Stimulated activated CD8-positive, alpha-beta memory T cell treated with anti-CD3 and anti-CD28 coated beads, Interleukin-12 subunit alpha, Interleukin-12 subunit beta, amount 100 ng/mL, for 24 hours (primary cell): ENCODE results near the gene PRKG1.

Source experiments
- DNase-seq: peaks from one replicate; pipeline ENCODE4 v3.0.0-alpha.2; 2020; ENCODE audit errors: extremely low read depth

PRKG1 gene

DNA sequence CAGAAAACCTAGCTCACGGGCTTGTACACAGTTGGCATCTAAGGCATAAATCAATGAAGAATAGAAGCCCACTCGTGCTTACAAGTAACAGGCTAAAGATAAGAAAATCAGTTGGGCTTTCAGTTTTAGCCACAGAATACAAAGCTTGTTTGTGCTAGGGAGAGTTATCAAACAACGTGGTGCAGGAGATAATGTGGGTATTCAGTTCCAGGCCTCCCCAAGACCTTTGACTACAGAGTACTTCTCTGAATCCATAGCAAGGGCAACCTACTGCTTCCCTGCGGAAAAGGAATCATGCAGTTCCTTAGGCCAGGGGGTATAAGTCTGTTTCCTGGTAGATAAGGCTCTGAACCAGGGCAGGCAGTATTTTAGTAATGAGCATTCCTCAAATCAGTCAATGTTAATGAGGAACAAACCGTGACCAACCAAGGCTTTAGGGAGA lies 844.6 kb downstream of the PRKG1 start:
- no peak for DNase-seq

DNA sequence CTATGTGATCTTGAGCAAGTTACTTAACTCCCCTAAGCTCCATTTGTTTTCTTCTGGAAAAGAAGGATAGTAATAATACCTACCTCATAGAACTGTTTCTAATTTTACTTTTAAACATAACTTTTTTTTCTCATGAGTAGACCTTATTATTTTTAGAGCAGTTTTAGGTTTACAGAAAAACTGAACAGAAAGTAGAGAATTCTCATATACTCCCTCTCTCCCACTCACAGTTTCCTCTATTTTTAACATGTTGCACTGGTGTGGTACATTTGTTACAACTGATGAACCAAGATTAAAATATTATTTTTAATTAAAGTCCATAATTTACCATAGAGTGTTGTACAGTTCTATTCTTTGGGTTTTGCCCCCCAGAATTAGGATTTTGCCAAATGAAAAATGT lies 846.4 kb downstream of the PRKG1 start:
- no peak for DNase-seq

DNA sequence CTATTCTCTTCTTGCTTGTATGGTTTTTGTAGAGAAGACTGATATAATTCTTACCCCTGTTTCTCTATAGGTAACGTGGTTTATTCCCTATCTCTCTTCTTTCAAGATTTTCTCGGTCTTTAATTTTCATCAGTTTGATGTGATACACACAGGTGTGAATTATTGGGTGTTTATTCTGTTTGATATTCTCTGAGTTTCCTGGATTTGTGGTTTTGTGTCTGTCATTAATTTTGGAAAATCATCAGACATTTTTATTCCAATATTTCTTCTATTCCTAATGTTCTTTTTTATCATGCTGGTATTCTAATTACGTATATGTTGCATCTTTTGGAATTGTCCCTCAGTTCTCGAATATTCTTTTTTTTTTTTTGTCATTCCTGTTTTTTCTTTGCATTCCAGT lies 850.1 kb downstream of the PRKG1 start:
- no peak for DNase-seq

DNA sequence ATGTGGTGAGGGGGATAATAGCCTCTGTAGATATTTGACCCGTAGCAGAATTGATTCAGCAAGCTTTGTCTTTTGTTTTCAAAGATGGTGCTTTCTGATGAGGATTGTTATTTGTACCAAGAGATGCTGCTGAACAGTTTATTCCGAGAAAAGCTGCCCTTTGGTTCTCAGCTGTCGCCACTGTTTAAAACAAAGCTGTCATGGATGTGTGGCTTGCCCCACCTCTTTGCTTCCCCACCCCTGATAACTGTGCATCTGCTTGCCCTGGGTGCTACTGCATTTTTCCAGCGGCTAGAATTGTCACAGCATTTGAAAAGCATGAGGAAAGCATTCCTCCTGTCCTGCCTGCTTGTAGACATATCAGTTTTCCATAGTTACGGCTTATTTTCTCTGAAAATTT lies 852.0 kb downstream of the PRKG1 start:
- DNase-seq = no peak

DNA sequence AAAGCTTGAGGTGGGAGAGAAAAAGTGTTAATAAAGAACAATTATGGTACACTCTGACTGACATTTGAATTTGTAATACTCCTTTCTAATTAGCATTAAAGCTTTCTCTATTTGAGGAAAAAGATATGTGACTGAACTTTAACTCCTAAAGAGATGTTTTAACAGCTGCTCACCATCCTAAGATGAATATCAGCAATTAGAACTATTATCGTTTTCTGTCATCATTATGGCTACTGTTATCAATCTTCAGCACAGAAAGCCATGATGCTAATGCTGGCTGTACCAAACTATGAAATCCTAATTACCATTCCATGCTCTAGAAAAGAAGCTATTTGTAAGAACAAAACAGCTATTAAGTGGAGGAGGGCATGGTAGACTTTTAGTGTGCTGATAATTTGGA lies 853.9 kb downstream of the PRKG1 start:
- no peak for DNase-seq

DNA sequence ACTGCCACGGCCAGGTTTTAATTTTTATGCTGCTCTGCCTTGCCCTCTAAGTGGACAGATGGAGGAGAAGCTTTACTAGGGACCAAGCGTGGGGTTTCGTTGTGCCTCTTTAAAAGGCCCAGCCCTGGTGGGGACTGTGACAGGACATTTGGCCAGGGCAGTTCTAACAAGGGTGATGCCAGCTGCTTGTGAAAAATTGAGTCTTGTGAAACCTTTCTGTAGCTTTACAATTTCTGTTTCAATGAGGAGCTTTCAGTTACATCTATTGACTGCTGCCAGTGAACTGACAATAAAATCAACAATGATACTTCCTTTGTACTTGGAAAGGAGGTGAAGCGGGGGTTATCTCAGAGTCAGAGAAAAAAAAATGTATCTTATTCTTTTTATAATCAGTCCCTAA lies 858.2 kb downstream of the PRKG1 start:
- DNase-seq = no peak

DNA sequence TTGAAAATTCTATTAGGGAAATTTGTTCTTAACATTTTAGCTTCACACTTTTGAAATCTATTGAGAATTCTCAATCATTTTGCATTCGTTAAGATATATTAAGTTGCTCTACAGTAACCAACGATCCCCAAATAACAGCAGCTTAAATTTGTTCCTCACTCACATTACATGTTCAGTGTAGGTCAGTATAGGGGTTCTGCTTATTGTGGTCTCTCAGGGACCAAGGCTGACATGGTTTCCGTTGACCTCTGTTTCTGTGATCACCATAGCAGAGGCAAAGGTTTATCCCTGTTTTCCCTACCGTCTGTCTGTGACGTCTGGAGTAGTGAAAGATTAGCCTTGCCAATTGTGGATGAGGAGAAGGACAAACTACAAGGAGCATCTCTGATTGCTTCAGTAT lies 860.1 kb downstream of the PRKG1 start:
- DNase-seq = no peak

DNA sequence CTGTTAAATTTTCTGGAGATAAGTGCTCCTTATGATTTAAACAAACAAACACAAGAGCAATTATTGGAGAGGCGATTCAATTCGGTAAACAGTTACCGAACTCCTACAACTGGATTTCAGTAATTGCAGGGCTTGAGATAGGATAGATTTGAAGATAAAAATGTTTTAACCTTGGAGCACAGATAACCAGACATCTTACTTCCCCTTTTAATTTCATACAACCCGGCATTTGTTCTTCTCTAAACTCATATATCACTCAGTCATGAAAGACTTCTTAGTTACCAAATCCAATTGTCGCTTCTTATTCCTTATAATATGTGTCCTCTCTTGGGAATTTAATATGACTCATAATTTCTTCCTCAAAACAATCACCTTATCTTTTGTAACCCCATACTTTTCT lies 861.1 kb downstream of the PRKG1 start:
- no peak for DNase-seq

DNA sequence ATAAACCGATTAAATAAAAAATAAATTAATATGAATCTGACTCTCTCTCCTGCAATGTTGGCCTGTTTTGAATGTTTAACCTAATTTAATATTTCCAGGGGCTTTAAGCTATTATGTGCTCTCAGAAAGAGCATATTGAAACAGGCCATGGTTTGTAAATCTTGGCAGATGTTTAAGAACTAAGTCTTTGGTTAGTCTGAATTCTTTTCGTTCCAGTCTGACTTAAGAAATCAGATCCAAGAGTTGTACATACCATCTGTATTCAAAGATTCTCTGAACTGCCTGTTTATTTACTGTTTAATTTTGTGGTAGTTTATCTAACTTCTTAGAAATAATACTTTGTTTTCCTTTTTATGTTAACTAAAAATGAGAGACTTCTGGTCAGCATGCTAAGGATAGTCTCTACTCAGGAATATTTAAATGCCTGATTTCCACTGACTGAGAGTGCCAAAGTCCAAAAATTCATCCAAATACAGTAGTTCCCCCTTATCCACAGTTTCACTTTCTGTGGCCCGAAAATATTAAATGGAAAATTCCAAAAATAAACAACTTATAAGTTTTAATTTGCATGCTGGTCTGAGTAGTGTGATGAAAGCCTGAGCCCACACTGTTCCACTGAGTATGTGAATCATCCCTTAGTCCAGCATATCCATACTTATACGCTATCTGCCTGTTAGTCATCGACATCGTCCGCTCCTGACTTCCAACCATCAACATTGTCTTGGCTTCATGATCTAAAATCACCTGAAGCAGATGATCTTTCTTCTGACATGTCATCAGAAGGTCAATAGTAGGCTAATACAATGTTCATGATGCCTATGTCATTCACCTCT lies 863.2 kb downstream of the PRKG1 start:
- DNase-seq = no peak

DNA sequence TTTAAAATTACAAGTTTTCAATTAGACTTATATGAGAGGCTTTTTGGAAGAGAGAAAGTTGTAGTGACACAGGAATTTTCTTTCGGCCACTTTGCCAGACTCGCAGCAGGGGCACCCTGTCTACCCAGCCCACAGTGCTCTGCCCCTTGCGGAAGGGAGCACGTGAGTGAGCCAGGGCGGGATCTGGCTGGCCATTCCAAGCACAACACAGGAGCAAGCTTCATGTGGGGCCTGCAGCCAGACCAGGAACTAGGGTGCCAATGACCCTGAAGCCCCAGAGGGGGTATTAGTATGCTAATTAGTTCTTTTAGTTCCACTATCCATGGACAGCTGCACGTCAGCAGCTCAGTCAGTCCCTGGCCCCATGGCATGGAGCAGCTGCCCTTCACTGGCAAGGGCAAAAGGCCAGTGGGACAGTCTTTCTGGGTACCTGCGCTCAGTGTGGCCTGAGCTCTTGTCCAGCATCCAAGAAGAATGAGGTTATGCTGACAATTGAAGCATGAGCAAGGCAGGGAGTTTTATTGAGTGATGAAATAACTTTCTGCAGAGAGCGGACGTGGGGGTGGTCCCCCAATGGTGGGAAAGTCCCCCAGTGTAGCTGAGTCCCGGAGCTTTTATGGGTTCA lies 876.2 kb downstream of the PRKG1 start:
- no peak for DNase-seq

DNA sequence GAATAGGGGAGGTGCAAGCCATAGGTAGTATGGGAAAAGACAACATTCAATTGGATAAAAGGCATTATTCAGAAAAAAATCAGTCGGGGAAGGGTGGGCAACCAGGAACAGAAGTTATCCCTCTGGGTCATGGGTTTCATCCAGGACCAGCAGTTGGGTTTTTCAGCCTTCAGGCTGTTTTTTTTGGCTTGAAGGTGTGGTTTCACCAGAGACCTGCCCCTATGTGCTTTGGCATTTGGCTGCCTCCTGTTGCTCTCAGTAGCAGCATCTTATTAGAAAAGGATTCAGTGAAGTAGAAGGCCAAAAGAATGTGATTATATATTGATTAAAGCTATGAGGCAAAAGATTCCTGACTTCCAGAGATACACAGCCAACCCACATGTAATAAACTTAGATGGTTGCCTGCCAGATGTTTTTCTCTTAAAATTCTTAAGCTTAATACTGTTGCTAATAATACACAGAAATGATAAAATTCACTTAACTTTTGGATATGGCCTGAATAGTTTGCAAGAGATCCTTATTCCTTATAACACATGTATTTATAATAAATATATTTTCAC lies 876.8 kb downstream of the PRKG1 start:
- no peak for DNase-seq

DNA sequence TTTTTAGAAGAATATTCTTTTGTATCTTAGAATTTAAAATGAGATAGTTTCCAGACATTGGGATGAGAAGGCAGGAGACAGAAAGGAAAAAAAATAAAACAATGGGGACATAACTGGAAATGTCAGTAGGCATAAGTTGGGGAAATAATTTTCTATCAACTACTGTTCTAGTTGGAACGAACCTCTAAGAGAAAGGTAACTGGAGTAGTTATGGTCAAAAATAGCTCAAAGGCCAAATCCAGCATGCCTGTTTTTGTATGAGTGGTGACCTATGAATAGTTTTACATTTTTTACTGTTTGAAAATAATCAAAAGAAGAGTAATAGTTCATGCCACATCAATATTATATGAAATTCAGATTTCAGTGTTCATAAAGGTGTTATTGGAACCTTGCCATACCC lies 877.3 kb downstream of the PRKG1 start:
- DNase-seq = no peak

DNA sequence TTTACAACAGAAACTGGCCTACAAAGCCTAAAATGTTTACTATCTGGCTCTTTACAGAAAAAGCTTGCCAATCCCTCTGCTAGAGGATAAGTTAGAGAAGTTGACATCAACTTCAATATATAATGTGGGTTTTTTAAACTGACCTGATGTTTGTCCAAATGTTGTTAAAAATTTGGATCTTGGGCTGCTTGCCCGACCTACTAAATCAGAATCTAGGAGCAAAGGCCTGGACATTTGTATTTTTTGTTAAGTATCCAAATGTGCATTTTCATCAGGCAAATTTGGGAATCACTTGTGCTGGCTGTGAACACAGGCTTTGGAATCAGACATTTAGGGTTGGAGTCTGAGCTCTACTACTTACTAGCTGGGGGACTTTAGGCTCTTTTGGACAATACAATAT lies 877.8 kb downstream of the PRKG1 start:
- DNase-seq = no peak

DNA sequence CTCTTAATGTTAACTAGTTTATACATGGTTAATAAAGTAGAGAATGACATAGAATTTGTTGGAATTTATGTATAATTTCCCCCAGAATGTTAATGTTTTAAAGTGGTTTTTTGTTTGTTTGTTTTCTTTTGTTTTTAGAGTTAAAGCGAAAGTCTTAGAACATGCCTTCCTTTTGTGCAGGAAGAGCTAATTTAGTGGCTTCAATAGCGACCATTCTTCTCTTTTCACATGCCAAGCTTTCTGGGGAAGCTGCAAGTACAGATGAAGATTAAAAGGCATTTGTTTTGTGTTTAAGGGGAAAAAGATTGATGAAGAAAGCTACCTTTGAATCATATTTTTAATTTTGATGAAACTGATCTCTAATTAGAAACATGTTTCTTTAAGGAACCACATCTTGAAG lies 881.4 kb downstream of the PRKG1 start:
- DNase-seq = no peak

DNA sequence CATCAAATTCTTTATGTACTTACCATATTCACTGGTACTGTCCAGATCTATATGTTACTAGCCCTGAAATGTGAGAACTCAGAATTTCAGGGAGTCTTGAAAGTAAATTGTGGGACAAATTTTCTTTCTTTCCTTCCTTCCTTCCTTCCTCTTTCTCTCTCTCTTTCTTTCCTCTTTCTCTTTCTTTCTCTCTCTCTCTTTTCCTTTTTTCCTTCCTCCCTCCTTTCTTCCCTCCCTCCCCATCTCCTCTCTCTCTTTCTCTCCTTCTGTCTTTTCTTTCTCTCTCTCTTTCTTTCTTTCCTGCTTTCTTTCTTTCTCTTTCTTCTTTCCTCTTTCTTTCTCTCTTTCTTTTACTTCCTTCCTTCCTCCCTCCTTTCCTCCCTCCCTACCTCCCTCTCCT lies 882.5 kb downstream of the PRKG1 start:
- no peak for DNase-seq

DNA sequence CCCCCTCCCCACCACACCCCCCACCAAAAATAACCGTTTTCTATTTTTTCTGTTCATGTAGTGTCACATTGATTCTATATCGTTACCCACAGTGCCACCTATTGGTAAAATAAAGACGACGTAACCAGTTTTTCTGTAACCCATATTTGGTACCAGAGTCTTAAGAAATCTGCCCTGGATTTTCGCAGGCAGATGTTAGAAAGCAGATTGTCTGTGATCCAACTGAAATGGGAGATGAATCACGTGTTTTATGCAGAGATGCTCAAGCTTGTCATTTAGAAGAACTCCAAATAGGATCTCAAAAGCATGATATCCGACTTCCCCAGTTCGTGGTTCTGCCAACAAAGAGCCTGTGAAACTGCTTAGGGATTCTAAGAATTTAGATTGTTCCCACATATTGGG lies 886.2 kb downstream of the PRKG1 start:
- no peak for DNase-seq

DNA sequence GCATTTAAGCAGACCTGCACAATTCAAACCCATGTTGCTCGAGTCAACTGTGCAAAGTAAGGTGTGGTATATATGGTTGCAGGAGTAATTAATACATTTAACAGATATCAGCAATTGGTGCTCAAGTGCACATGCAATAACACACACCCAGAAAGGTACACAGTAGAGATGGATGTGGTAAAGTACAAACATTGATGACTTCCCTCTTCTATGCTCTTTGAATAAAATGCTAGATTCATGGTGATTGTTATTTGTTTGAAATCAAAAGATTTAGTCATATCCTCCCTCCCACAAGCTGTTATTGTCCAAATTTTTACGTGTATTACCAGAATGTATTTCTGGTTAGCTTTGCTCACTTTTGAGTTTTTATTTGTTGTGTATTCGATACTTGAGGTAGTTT lies 887.1 kb downstream of the PRKG1 start:
- no peak for DNase-seq

DNA sequence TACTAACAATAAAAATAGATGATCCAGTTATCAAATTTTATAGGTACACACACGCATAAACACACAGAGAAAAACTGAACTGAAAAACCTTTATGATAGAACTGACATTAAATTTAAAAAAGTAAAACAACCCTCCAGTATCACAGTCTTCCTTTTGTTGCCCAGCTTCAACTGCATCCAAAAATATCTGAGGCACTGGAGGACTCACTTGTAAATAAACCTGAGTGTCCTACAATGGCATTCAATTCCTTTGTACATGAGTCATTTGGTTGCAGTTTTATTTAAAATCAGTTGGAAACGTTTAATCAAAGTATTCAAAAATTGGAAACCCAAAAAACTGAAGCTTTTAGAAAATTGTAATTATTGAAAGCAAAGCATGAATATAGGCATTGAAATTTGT lies 890.3 kb downstream of the PRKG1 start:
- DNase-seq = no peak

DNA sequence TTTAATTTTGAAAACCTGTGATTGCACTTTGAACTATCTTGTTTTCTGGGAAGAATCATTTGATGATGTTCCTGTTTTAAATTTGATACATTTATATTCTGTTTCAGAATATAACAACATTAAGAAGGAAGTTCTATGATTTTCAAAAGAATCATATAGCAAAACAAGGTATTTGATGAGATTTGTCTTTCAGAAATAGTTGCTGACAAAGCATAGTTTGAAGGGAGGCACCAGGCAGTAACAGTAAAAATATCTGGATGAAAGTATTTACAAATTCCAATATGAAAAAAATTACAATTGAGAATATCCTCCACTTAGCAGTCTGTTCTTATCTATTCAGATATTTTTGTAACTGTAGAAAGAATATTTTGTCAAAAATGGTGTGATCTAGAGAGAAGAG lies 891.2 kb downstream of the PRKG1 start:
- no peak for DNase-seq

DNA sequence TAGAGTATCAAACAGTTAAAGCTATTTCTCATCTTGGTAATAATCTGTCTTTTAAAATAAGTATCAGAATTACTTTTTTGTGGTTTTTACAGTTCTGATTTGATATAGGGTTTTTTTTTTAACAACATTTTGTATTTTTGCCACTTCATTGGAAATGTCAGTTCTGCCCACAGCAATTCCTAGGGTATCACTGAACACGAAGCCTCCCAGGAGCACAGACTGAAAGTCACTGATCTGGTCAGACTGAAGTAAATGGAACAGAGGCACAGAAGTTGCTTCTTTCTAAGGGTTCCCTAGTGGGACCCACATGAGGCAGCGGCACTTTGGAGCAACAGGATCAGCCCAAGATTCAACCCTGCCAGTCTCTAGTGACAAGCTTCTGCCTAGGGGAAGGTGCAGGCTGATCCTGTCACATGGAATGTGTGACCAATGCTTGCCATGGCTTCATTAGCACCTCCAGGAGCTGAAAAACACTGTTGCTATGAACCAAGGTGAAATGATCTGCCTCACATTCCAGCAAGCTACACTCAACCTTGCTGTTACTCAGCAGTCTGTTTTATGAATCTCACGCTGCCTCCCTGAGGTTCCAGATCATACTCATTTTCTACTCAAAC lies 898.6 kb downstream of the PRKG1 start:
- no peak for DNase-seq

DNA sequence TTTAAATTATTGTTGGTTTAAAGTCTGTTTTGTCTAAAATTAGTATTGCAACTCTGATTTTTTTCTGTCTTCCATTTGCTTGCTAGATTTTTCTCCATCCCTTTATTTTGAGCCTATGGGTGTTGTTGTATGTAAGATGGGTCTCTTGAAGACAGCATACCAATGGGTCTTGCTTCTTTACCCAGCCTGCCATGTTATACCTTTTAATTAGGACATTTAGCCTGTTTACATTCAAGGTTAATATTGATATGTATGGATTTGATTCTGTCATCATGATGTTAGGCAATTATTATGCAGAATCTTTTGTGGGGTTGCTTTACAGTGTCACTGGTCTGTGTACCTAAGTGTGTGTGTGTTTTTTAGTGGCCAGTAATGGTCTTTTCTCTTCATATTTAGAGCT lies 906.5 kb downstream of the PRKG1 start:
- no peak for DNase-seq

DNA sequence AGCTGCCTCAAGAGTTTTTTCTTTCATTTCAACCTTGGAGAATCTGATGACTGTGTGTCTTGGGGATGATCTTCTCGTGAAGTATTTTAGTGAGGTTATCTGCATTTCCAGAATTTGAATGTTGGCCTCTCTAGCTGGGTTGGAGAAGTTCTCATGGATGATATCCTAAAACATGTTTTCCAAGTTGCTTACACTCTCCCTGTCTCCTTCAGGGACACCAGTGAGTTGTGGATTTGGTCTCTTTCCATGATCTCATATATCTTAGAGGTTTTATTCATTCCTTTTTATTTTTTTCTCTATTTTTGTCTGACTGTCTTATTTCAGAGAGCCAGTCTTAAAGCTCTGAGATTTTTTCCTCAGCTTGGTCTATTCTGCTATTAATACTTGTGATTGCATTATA lies 907.4 kb downstream of the PRKG1 start:
- DNase-seq = no peak

DNA sequence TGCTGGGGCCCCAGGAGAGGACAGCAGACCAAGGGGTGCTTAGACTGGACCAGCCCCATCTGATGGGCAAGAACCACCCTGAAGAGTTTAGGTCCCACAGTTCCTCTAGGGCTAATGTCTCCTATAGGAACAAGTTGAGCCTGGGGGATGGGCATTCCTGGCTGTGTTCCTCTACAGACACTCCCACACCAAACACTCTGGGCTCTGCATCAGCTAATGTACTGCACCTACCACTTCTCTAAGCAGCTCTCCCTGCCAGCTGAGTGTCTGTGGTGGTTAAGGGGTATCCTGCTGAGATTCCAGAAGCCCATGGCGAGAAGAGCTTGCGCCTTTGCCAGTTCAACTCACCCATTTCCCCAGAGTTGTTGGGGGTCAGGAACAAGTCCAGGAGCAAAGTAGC lies 909.2 kb downstream of the PRKG1 start:
- no peak for DNase-seq
